ENCODE results near the gene GABRB3. TPM values are rescaled to one million over a fixed set of nuclear protein-coding genes. Genes with fewer than 3 reads are reported as not detected.
A peak's percentile ranks its signal among the peaks of the same experiment; 100 is the strongest.

GABRB3 gene
- 0.02 TPM for total RNA-seq (2013)
- polyA plus RNA-seq, result not detected
- polyA minus RNA-seq, result not detected in 2 replicates
- total RNA-seq, result 0 to 18.9 (median 0.12) reads per million in 11 experiments

GRCh38 chr15:26772154-26773066 lies at the start of gene GABRB3:
Gene GABRB3 (minus strand): TSS chr15:26773066.
- Histone ChIP-seq H3K4me3 (replicated peaks in 1 of 3; ENCODE audit: low read depth in 2 of 3, low read length in 3 of 3) (no peak within 1 kb of the TSS), H3K4me2 (replicated peaks; ENCODE audit: extremely low read depth, low read length, poor library complexity, severe bottlenecking) (no peak within 1 kb of the TSS), H3K9me3 (replicated peaks in 1 of 2; ENCODE audit: control insufficient read depth in 1 of 2, insufficient read depth in 1 of 2, low read length in 2 of 2) (peaks cover 0 to 13% of the 10 kb centered on the region in 2 donors), H2AFZ (ENCODE audit: insufficient read depth, low read depth, low read length, poor library complexity, severe bottlenecking) (no peak within 1 kb of the TSS), H3K79me2 (ENCODE audit: insufficient read depth, low read length) (no peaks in the 10 kb centered on the region), H3K36me3 (replicated peaks in 1 of 2; ENCODE audit: control insufficient read depth in 1 of 2, insufficient read depth in 2 of 2, low read length in 2 of 2) (no peaks in the 10 kb centered on the region), H3K4me1 (ENCODE audit: control insufficient read depth in 1 of 2, insufficient read depth in 2 of 2, low read length in 2 of 2) (no peaks in the 10 kb centered on the region), H3K9ac (ENCODE audit: insufficient read depth, low read length, poor library complexity, severe bottlenecking) (no peak within 1 kb of the TSS), H3K27ac (ENCODE audit: low read depth in 1 of 2, low read length in 2 of 2) (no peak within 1 kb of the TSS), H4K20me1 (ENCODE audit: insufficient read depth, low read length) (no peaks in the 10 kb centered on the region), H3K27me3 (ENCODE audit: control insufficient read depth in 2 of 2, insufficient read depth in 2 of 2, low read length in 2 of 2) (peaks cover 31 to 37% of the 10 kb centered on the region in 2 donors)
- Mint-ChIP-seq H3K4me3 (peak within 1 kb of the TSS in 1 of 2 donors; percentile 83), H3K9me3 (peaks cover 0 to 14% (median 9%) of the 10 kb centered on the region in 7 donors), H3K36me3 (peaks cover 0 to 5% of the 10 kb centered on the region in 2 donors), H3K4me1 (no peaks in the 10 kb centered on the region), H3K27ac (no peak within 1 kb of the TSS), H3K27me3 (ENCODE audit: low read depth in 3 of 3) (peaks cover 40 to 51% (median 43%) of the 10 kb centered on the region in 3 donors)
- no peak for DNase-seq
- intact Hi-C loops (cut with micrococcal nuclease), result no loop called here
- WGBS (ENCODE audit: insufficient coverage), result 2% methylated on average over 80 of the region's 112 CpGs
- no peak for TF ChIP-seq CTCF (IDR thresholded peaks at IDR 0.05)

GRCh38 chr15:26807517-26808427 lies 34.9 kb upstream of the GABRB3 start:
- peak overlapping the region in 1 of 7 donors; percentile 36 for H3K27ac Mint-ChIP-seq
- H2AFZ ChIP-seq (ENCODE audit: insufficient read depth, low read depth, low read length, poor library complexity, severe bottlenecking), result no peak overlapping the region
- no peaks in the 10 kb centered on the region for H3K36me3 ChIP-seq (replicated peaks in 1 of 2; ENCODE audit: control insufficient read depth in 1 of 2, insufficient read depth in 2 of 2, low read length in 2 of 2)
- no peaks in the 10 kb centered on the region for H3K27me3 ChIP-seq (ENCODE audit: control insufficient read depth in 2 of 2, insufficient read depth in 2 of 2, low read length in 2 of 2)
- H3K36me3 Mint-ChIP-seq, result no peaks in the 10 kb centered on the region
- WGBS (ENCODE audit: insufficient coverage), result 72% methylated on average over 8 of the region's 15 CpGs
- no peaks in the 10 kb centered on the region for H3K4me1 Mint-ChIP-seq
- H3K9me3 Mint-ChIP-seq, result peaks cover 0 to 15% (median 8%) of the 10 kb centered on the region in 7 donors
- no peak overlapping the region for H3K4me3 ChIP-seq (replicated peaks in 1 of 3; ENCODE audit: low read depth in 2 of 3, low read length in 3 of 3)
- no peaks in the 10 kb centered on the region for H3K4me1 ChIP-seq (ENCODE audit: control insufficient read depth in 1 of 2, insufficient read depth in 2 of 2, low read length in 2 of 2)
- DNase-seq, result no peak
- peaks cover 0 to 2% (median 0%) of the 10 kb centered on the region in 3 donors for H3K27me3 Mint-ChIP-seq (ENCODE audit: low read depth in 3 of 3)
- H3K4me2 ChIP-seq (replicated peaks; ENCODE audit: extremely low read depth, low read length, poor library complexity, severe bottlenecking), result no peak overlapping the region
- H3K9me3 ChIP-seq (replicated peaks in 1 of 2; ENCODE audit: control insufficient read depth in 1 of 2, insufficient read depth in 1 of 2, low read length in 2 of 2), result peaks cover 0 to 5% of the 10 kb centered on the region in 2 donors
- no peaks in the 10 kb centered on the region for H4K20me1 ChIP-seq (ENCODE audit: insufficient read depth, low read length)
- H3K27ac ChIP-seq (ENCODE audit: low read depth in 1 of 2, low read length in 2 of 2), result no peak overlapping the region
- H3K9ac ChIP-seq (ENCODE audit: insufficient read depth, low read length, poor library complexity, severe bottlenecking), result no peak overlapping the region
- TF ChIP-seq CTCF (IDR thresholded peaks at IDR 0.05), result no peak
- no peak overlapping the region for H3K4me3 Mint-ChIP-seq
- no peaks in the 10 kb centered on the region for H3K79me2 ChIP-seq (ENCODE audit: insufficient read depth, low read length)
- intact Hi-C loops (cut with micrococcal nuclease), result no loop called here

Data from CD14-positive monocyte (primary cell).